Lower leg skin (tissue), 4 donors: Measurements from ENCODE around the gene STEAP3. TPM values are rescaled to one million over a fixed set of nuclear protein-coding genes. Genes with fewer than 3 reads are reported as not detected.

Source experiments
- DNase-seq, 2 donors: peaks; one replicate each; pipeline ENCODE4 v3.0.0-alpha.2; 2019; ENCODE audit warnings: low spot score in 2 of 2
- H3K4me3 ChIP-seq: fragments of 200-600 bp; sonication (generic); 2 replicates; pipeline ENCODE4 v1.5.1; 2017; ENCODE audit warnings: mild to moderate bottlenecking, low read depth; ENCODE audit not compliant: poor library complexity, severe bottlenecking
- CTCF ChIP-seq, 3 donors: fragments of 450-650 bp; IDR thresholded peaks; one replicate each; pipeline ENCODE4 v1.5.1; 2016; ENCODE audit warnings: antibody characterized with exemption in 3 of 3, mild to moderate bottlenecking in 3 of 3, moderate library complexity in 2 of 3
- POLR2A ChIP-seq, 2 donors: fragments of 450-650 bp; IDR thresholded peaks; one replicate each; pipeline ENCODE4 v1.6.1; 2016 to 2017; ENCODE audit warnings: antibody characterized with exemption in 2 of 2, mild to moderate bottlenecking in 1 of 2, moderate library complexity in 1 of 2
- WGBS, 2 donors: methylation state at CpG; one replicate each; pipeline ENCODE4 v1.1.5; 2018; 5-methylcytosine and 5-hydroxymethylcytosine counted together
- intact Hi-C: fragments of 100-400 bp; cut with DNase I; formaldehyde crosslinking; loops from one replicate; pipeline ENCODE4 v1.15.0; 2023; ENCODE audit warnings: low total_unique reads
- total RNA-seq, 4 donors: library from RNA; depleted of rRNA; stranded (reverse); fragments of >200 nt; gene quantifications; one replicate each; pipeline ENCODE4 v1.1.0, GENCODE V29; 2016

The STEAP3 gene
- total RNA-seq, 4 donors from 2014 or later: 16.7 to 25.1 (median 22.0) TPM

GRCh38 chr2:119181791-119182445 is 41.7 kb upstream of the STEAP3 start:
- 88 to 91% methylated on average over 11 of the region's 13 CpGs for WGBS, 2 donors
- no peak for DNase-seq
- no peak for TF ChIP-seq CTCF (IDR thresholded peaks at IDR 0.05)
- TF ChIP-seq POLR2A (IDR thresholded peaks at IDR 0.05): no peak
- no peak overlapping the region for H3K4me3 ChIP-seq
- intact Hi-C loops: no loop called here

- DNase-seq: no peak
- intact Hi-C loops: no loop called here
- 83 to 88% methylated on average over 7 of the region's 7 CpGs for WGBS, 2 donors
- TF ChIP-seq CTCF (IDR thresholded peaks at IDR 0.05) (no peak), POLR2A (IDR thresholded peaks at IDR 0.05) (no peak)
- no peak overlapping the region for H3K4me3 ChIP-seq
Measured at GRCh38 chr2:119184512-119184911, 39.1 kb upstream of the STEAP3 start.

GRCh38 chr2:119190321-119191111 is 33.1 kb upstream of the STEAP3 start:
- intact Hi-C loops: no loop called here
- H3K4me3 ChIP-seq: no peak overlapping the region
- DNase-seq: no peak
- TF ChIP-seq CTCF (IDR thresholded peaks at IDR 0.05) (no peak), POLR2A (IDR thresholded peaks at IDR 0.05) (no peak)
- 55 to 57% methylated on average over 8 of the region's 8 CpGs for WGBS, 2 donors

- no peak for DNase-seq
- intact Hi-C loops: no loop called here
- TF ChIP-seq POLR2A (IDR thresholded peaks at IDR 0.05) (no peak), CTCF (IDR thresholded peaks at IDR 0.05) (no peak)
- 77 to 81% methylated on average over 6 of the region's 6 CpGs for WGBS, 2 donors
- H3K4me3 ChIP-seq: no peak overlapping the region
Measured at GRCh38 chr2:119192893-119193292, 30.7 kb upstream of the STEAP3 start.

GRCh38 chr2:119195001-119195400 is 28.6 kb upstream of the STEAP3 start:
- TF ChIP-seq POLR2A (IDR thresholded peaks at IDR 0.05) (no peak), CTCF (IDR thresholded peaks at IDR 0.05) (no peak)
- WGBS, 2 donors: 87 to 95% methylated on average over 5 of the region's 5 CpGs
- DNase-seq: no peak
- no peak overlapping the region for H3K4me3 ChIP-seq
- intact Hi-C loops: no loop called here
